Transverse colon (tissue), 4 donors: ENCODE measurements around the gene COL23A1.

Experiments used
- CTCF ChIP-seq, 5 experiments: fragments of 200-600 bp in 3 of 5; fragments of 450-650 bp in 2 of 5; sonication (generic) in 3 of 5; IDR thresholded peaks; 1 replicate in 2 of 5; 2 replicates in 3 of 5; pipeline ENCODE4 v1.5.1; 2016 to 2017; ENCODE audit warnings: antibody characterized with exemption in 5 of 5, inconsistent platforms in 3 of 5, mild to moderate bottlenecking in 2 of 5, moderate library complexity in 1 of 5
- EP300 ChIP-seq: sonication (generic); formaldehyde crosslinking; IDR thresholded peaks from one replicate; pipeline ENCODE4 v1.6.1; 2017; ENCODE audit warnings: antibody characterized with exemption, low read depth
- POLR2A ChIP-seq: fragments of 450-650 bp; IDR thresholded peaks from one replicate; pipeline ENCODE4 v1.6.1; 2016; ENCODE audit warnings: antibody characterized with exemption, mild to moderate bottlenecking, moderate library complexity
- POLR2AphosphoS5 ChIP-seq, 3 donors: sonication (generic); formaldehyde crosslinking; IDR thresholded peaks; one replicate each; pipeline ENCODE4 v1.6.1; 2016; ENCODE audit warnings: antibody characterized with exemption in 3 of 3

GRCh38 chr5:178241688-178242231 is 348.4 kb downstream of the COL23A1 start:
- TF ChIP-seq POLR2A (no peak), EP300 (no peak), POLR2AphosphoS5 (IDR thresholded peaks at IDR 0.05) (no peak), CTCF (IDR thresholded peaks at IDR 0.05) (no peak)
